GM12864 (cell line): ENCODE data around the gene SLC12A8.

Experiments
- DNase-seq: peaks from one replicate; pipeline ENCODE4 v3.0.0-alpha.2; 2011; ENCODE audit warnings: low read depth
- H3K4me3 ChIP-seq: 2 replicates; pipeline ENCODE4 v1.5.1; 2011; ENCODE audit warnings: mild to moderate bottlenecking, low read depth, low read length, control low read depth
- TF ChIP-seq, protein P1 (sequence below): IDR thresholded peaks from 2 replicates; pipeline ENCODE4 v1.5.1; 2011; ENCODE audit warnings: low read depth, mild to moderate bottlenecking, moderate library complexity, low read length, control low read depth, inconsistent platforms; ENCODE audit errors: missing control alignments

Gene SLC12A8

GRCh38 chr3:125207507-125207906 lies 5.0 kb downstream of the SLC12A8 start:
- TF ChIP-seq, protein P1, sequence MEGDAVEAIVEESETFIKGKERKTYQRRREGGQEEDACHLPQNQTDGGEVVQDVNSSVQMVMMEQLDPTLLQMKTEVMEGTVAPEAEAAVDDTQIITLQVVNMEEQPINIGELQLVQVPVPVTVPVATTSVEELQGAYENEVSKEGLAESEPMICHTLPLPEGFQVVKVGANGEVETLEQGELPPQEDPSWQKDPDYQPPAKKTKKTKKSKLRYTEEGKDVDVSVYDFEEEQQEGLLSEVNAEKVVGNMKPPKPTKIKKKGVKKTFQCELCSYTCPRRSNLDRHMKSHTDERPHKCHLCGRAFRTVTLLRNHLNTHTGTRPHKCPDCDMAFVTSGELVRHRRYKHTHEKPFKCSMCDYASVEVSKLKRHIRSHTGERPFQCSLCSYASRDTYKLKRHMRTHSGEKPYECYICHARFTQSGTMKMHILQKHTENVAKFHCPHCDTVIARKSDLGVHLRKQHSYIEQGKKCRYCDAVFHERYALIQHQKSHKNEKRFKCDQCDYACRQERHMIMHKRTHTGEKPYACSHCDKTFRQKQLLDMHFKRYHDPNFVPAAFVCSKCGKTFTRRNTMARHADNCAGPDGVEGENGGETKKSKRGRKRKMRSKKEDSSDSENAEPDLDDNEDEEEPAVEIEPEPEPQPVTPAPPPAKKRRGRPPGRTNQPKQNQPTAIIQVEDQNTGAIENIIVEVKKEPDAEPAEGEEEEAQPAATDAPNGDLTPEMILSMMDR, result no peak
- H3K4me3 ChIP-seq, result no peak overlapping the region
- DNase-seq, result no peak

GRCh38 chr3:125206934-125207333 lies 5.6 kb downstream of the SLC12A8 start:
- DNase-seq, result no peak
- TF ChIP-seq, protein P1, result no peak
- no peak overlapping the region for H3K4me3 ChIP-seq

GRCh38 chr3:125203731-125204130 lies 8.8 kb downstream of the SLC12A8 start:
- no peak overlapping the region for H3K4me3 ChIP-seq
- TF ChIP-seq, protein P1, result no peak
- DNase-seq, result no peak

DNA sequence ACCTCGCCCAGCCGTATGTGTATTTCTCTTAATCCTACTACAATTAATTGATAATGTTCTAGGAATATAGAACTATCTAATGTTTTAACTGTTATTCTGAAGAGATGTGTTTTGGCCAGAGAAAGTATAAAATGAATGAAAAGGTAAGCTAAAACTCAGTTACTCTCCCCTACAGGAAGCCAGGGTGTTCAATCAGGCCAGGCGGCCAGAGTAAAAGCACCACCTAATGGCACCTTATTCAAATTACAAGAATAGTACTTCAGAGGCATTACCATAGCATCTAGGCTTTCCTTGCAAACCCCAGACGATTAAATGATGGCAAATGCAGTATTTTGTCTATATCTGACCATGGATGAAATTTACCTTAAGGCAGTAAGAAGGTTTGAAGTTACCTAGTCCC lies 10.4 kb downstream of the SLC12A8 start:
- peak; percentile 51 for DNase-seq
- H3K4me3 ChIP-seq, result no peak overlapping the region
- TF ChIP-seq, protein P1, result peak; percentile 54

GRCh38 chr3:125200731-125201139 lies 11.8 kb downstream of the SLC12A8 start:
- TF ChIP-seq, protein P1, result no peak

DNA sequence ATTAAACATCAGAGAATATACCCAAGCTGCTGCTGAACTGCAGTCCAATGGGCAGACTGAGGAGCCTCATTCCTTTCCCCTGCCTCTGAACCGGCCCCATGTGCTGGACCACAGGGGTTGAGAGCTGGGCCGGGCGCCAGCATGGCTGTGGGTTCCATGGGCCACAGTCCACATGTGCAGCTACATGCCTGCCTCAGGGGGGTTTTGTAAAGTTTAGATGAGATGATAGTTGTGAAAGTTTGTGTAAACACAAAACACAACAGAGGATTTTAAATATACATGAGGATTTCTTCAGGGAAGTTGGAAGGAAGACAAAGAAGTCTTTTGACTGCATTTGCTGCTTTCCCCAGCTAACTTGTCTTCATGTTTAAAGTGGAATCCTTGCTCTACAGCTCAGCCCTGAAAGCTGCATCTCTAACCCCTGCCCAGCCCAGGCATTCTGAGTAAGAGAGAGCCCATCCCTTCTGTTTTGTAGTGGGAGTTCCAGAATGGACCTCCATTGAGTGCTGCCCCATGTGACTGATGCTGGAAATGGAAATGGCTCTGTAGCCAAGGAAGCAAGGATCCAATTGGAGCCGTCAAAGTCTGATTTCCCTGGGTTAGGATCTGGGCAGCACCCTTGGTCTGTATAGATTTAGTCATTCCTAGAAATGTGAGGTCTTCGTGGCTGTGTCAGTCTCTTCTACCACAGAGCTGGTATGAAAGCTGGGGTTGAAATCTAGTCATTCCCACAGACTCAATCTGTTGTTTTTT lies 17.5 kb downstream of the SLC12A8 start:
- no peak for DNase-seq
- no peak overlapping the region for H3K4me3 ChIP-seq
- TF ChIP-seq, protein P1, result no peak

More at GRCh38 chr3:125200731-125201139, 11.8 kb downstream of the SLC12A8 start:
- DNase-seq, result peak; percentile 58
- H3K4me3 ChIP-seq, result peak overlapping the region; percentile 44
